B cell (primary cell): ENCODE data around the gene PTPN20. TPM values are rescaled to one million over a fixed set of nuclear protein-coding genes. Genes with fewer than 3 reads are reported as not detected.
"Not testable (repeated sequence)": the region's sequence is repeated elsewhere in the genome, so short reads cannot be mapped to it uniquely, and the experiment has no call there.

Experiments used
- ATAC-seq: fragments of 200-7000 bp; cut with Tn5 transposase; one replicate; pipeline ENCODE4 v1.10.0; 2021; ENCODE audit warnings: low read depth, mild to moderate bottlenecking, moderate number of reproducible peaks, moderate library complexity
- CTCF ChIA-PET: fragments of 350-600 bp; sonication (Branson Sonifier 250); formaldehyde crosslinking; loops from one replicate; lab custom pipeline; 2021; ENCODE audit warnings: antibody characterized with exemption, inconsistent platforms; lab: Charles Lee
- POLR2A ChIA-PET: fragments of 350-600 bp; sonication (Branson Sonifier 250); formaldehyde crosslinking; loops from one replicate; lab custom pipeline; 2021; ENCODE audit warnings: antibody characterized with exemption; lab: Charles Lee
- DNase-seq: peaks from one replicate; pipeline ENCODE4 v3.0.0; 2013
- H2AFZ ChIP-seq: 2 replicates; pipeline ENCODE4 v1.6.1; 2012; ENCODE audit warnings: mild to moderate bottlenecking, low read depth, low read length; ENCODE audit not compliant: insufficient read depth, poor library complexity, severe bottlenecking
- H3K27ac ChIP-seq, 2 donors: 1 replicate in 1 of 2; 2 replicates in 1 of 2; pipeline ENCODE4 v1.5.1; 2012 to 2013; ENCODE audit warnings: low read length in 2 of 2, mild to moderate bottlenecking in 2 of 2, moderate library complexity in 1 of 2
- H3K27me3 ChIP-seq, 4 experiments: fragments of 200-600 bp in 1 of 4; sonication (generic) in 1 of 4; replicated peaks in 1 of 4; 1 replicate in 2 of 4; 2 replicates in 2 of 4; pipeline versions ENCODE4 v1.6.1 to v1.7.0; 2013 to 2016; ENCODE audit warnings: low read length in 3 of 4, mild to moderate bottlenecking in 2 of 4, mixed read lengths in 1 of 4, moderate library complexity in 1 of 4; ENCODE audit not compliant: insufficient read depth in 4 of 4, control insufficient read depth in 3 of 4; ENCODE audit errors: control extremely low read depth in 1 of 4
- H3K36me3 ChIP-seq, 2 experiments: replicated peaks in 1 of 2; 1 replicate in 1 of 2; 2 replicates in 1 of 2; pipeline versions ENCODE4 v1.6.1 to v1.7.1; 2013; ENCODE audit warnings: low read length in 1 of 2; ENCODE audit not compliant: insufficient read depth in 2 of 2, control insufficient read depth in 1 of 2; ENCODE audit errors: control extremely low read depth in 1 of 2, extremely low read depth in 1 of 2
- H3K4me1 ChIP-seq, 2 donors: fragments of 200-600 bp in 1 of 2; sonication (generic) in 1 of 2; 1 replicate in 1 of 2; 2 replicates in 1 of 2; pipeline versions ENCODE4 v1.5.1 to v1.6.1; 2013 to 2017; ENCODE audit warnings: low read length in 2 of 2; ENCODE audit not compliant: control insufficient read depth in 2 of 2, insufficient read depth in 2 of 2
- H3K4me2 ChIP-seq: replicated peaks from 2 replicates; pipeline ENCODE3; 2012; ENCODE audit warnings: mild to moderate bottlenecking, low read depth, low read length; ENCODE audit not compliant: poor library complexity, severe bottlenecking
- H3K4me3 ChIP-seq, 5 experiments: fragments of 200-600 bp in 1 of 5; sonication (generic) in 1 of 5; 1 replicate in 3 of 5; 2 replicates in 2 of 5; pipeline versions ENCODE4 v1.5.1 to v1.7.0; 2011 to 2016; ENCODE audit warnings: low read length in 4 of 5, mild to moderate bottlenecking in 4 of 5, low read depth in 2 of 5, control low read depth in 1 of 5, moderate library complexity in 1 of 5; ENCODE audit not compliant: insufficient read depth in 1 of 5; ENCODE audit errors: control extremely low read depth in 1 of 5, extremely low read depth in 1 of 5
- H3K79me2 ChIP-seq: fragments of 200-600 bp; sonication (generic); one replicate; pipeline ENCODE4 v1.6.0; 2016; ENCODE audit warnings: low read length; ENCODE audit not compliant: control insufficient read depth, insufficient read depth
- H3K9ac ChIP-seq: fragments of 200-600 bp; sonication (generic); 2 replicates; pipeline ENCODE4 v1.6.1; 2017; ENCODE audit warnings: mild to moderate bottlenecking, low read length, moderate library complexity
- H3K9me3 ChIP-seq, 3 donors: one replicate each; pipeline versions ENCODE4 v1.6.1 to v1.7.1; 2013; ENCODE audit warnings: low read length in 2 of 3; ENCODE audit not compliant: control insufficient read depth in 2 of 3, insufficient read depth in 1 of 3; ENCODE audit errors: control extremely low read depth in 1 of 3
- H4K20me1 ChIP-seq: 2 replicates; pipeline ENCODE4 v1.6.0; 2012; ENCODE audit warnings: mild to moderate bottlenecking, low read length; ENCODE audit not compliant: insufficient read depth, control insufficient read depth, poor library complexity, severe bottlenecking
- H3K27ac Mint-ChIP-seq: one replicate; pipeline ENCODE4 v1.8.0; 2021; ENCODE audit warnings: mixed read lengths
- H3K27me3 Mint-ChIP-seq: one replicate; pipeline ENCODE4 v1.8.0; 2021; ENCODE audit warnings: mixed read lengths
- H3K4me1 Mint-ChIP-seq: one replicate; pipeline ENCODE4 v1.8.0; 2021; ENCODE audit warnings: mixed read lengths
- H3K4me3 Mint-ChIP-seq: one replicate; pipeline ENCODE4 v1.8.0; 2021; ENCODE audit warnings: mixed read lengths
- H3K9me3 Mint-ChIP-seq: one replicate; pipeline ENCODE4 v1.8.0; 2022; ENCODE audit warnings: mixed read lengths; ENCODE audit not compliant: insufficient read depth
- WGBS: methylation state at CpG from one replicate; pipeline ENCODE4 v1.1.5; 2013; ENCODE audit warnings: missing lambda C conversion rate; ENCODE audit not compliant: insufficient coverage; 5-methylcytosine and 5-hydroxymethylcytosine counted together
- intact Hi-C: fragments of 100-400 bp; cut with micrococcal nuclease; formaldehyde crosslinking; loops from one replicate; pipeline ENCODE4 v1.10.0; 2022
- polyA minus RNA-seq: library from RNA; depleted of rRNA, polyadenylated mRNA; stranded (reverse); fragments of >200 nt; gene quantifications from 2 replicates; pipeline ENCODE4 v1.2.3, GENCODE V29; 2012
- polyA plus RNA-seq: library from polyadenylated mRNA; depleted of rRNA; stranded (reverse); fragments of >200 nt; gene quantifications from 2 replicates; pipeline ENCODE4 v1.2.3, GENCODE V29; 2012
- total RNA-seq, 2 donors: library from RNA; stranded (reverse); fragments of 120-200 nt in 1 of 2; gene quantifications; 1 replicate in 1 of 2; 2 replicates in 1 of 2; pipeline versions ENCODE4 v1.2.3 to v1.2.4, GENCODE V29; 2013 to 2022

The PTPN20 gene
- total RNA-seq, result 2.4 and 4.2 TPM in 2 replicates
- 0.89 TPM for total RNA-seq (2013)
- polyA plus RNA-seq, result 0.24 and 0.56 TPM in 2 replicates
- 0.86 TPM in 1 of 2 replicates, not detected in the other for polyA minus RNA-seq

- H3K9me3 ChIP-seq, intact Hi-C loops, POLR2A ChIA-PET, H3K9me3 Mint-ChIP-seq, H3K9ac ChIP-seq, H3K27me3 Mint-ChIP-seq, H3K4me1 Mint-ChIP-seq, H3K27ac ChIP-seq, H3K79me2 ChIP-seq, H3K4me2 ChIP-seq, CTCF ChIA-PET, H3K4me1 ChIP-seq, H2AFZ ChIP-seq, H3K27me3 ChIP-seq, H3K36me3 ChIP-seq, H3K4me3 ChIP-seq, H4K20me1 ChIP-seq: not testable (repeated sequence)
- peak within 1 kb of the TSS; percentile 69 for H3K4me3 Mint-ChIP-seq
- peak; percentile 78 for ATAC-seq
- 43% methylated on average over 14 of the region's 50 CpGs for WGBS
- peak within 1 kb of the TSS; percentile 75 for H3K27ac Mint-ChIP-seq
- DNase-seq, result peak; percentile 10
These were observed at the start of gene PTPN20 for GRCh38 chr10:46911144-46911876. TSS of gene PTPN20 (plus strand) at chr10:46911428. CDS start at chr10:46932500, 21,072 bp downstream.

GRCh38 chr10:46869716-46870115 is 41.5 kb upstream of the PTPN20 start:
- H3K27me3 ChIP-seq, intact Hi-C loops, H3K4me3 ChIP-seq, H3K79me2 ChIP-seq, H3K27ac ChIP-seq, CTCF ChIA-PET, H3K36me3 ChIP-seq, H3K9me3 Mint-ChIP-seq, POLR2A ChIA-PET, H3K4me1 Mint-ChIP-seq, H4K20me1 ChIP-seq, H3K27ac Mint-ChIP-seq, H3K4me3 Mint-ChIP-seq, DNase-seq, H3K4me1 ChIP-seq, H3K9me3 ChIP-seq, H3K4me2 ChIP-seq, H2AFZ ChIP-seq, H3K27me3 Mint-ChIP-seq, ATAC-seq, H3K9ac ChIP-seq: not testable (repeated sequence)

- not testable (repeated sequence) for ATAC-seq
These were observed 39.6 kb upstream of the PTPN20 start for GRCh38 chr10:46871583-46871982.

GRCh38 chr10:46875304-46875703 is 35.9 kb upstream of the PTPN20 start:
- H3K4me1 ChIP-seq, POLR2A ChIA-PET, H3K9me3 Mint-ChIP-seq, H4K20me1 ChIP-seq, H3K9ac ChIP-seq, H3K4me2 ChIP-seq, H3K4me3 Mint-ChIP-seq, H3K79me2 ChIP-seq, DNase-seq, H3K4me1 Mint-ChIP-seq, H3K27ac ChIP-seq, H3K36me3 ChIP-seq, H3K4me3 ChIP-seq, intact Hi-C loops, H3K27ac Mint-ChIP-seq, H2AFZ ChIP-seq, H3K27me3 Mint-ChIP-seq, CTCF ChIA-PET, H3K9me3 ChIP-seq, ATAC-seq, H3K27me3 ChIP-seq: not testable (repeated sequence)
- WGBS, result no CpG with 5 or more reads among the region's 6 CpGs

More at GRCh38 chr10:46871583-46871982, 39.6 kb upstream of the PTPN20 start:
- H3K36me3 ChIP-seq, intact Hi-C loops, H3K9me3 Mint-ChIP-seq, H3K27me3 Mint-ChIP-seq, H2AFZ ChIP-seq, POLR2A ChIA-PET, H3K4me2 ChIP-seq, H3K4me3 ChIP-seq, H3K4me1 Mint-ChIP-seq, H3K4me3 Mint-ChIP-seq, H3K27me3 ChIP-seq, H3K27ac ChIP-seq, CTCF ChIA-PET, H3K4me1 ChIP-seq, H3K9me3 ChIP-seq, H3K27ac Mint-ChIP-seq, H4K20me1 ChIP-seq, DNase-seq, H3K9ac ChIP-seq, H3K79me2 ChIP-seq: not testable (repeated sequence)
- 57% methylated on average over 1 of the region's 4 CpGs for WGBS
